Panc1 (cell line): ENCODE results near the gene NFE2L1.

Source experiments
- CTCF ChIP-seq: fragments of 450-650 bp; IDR thresholded peaks from 2 replicates; pipeline ENCODE4 v1.5.1; 2017; ENCODE audit warnings: mild to moderate bottlenecking
- POLR2AphosphoS5 ChIP-seq: IDR thresholded peaks from 2 replicates; pipeline ENCODE4 v1.6.1; 2012; ENCODE audit warnings: mild to moderate bottlenecking, low read depth, low read length, moderate library complexity
- REST ChIP-seq, 2 experiments: IDR thresholded peaks; 2 replicates each; pipeline ENCODE4 v1.6.1; 2011 to 2012; ENCODE audit warnings: low read depth in 2 of 2, control low read depth in 1 of 2, low read length in 1 of 2, mild to moderate bottlenecking in 1 of 2, moderate library complexity in 1 of 2; ENCODE audit not compliant: insufficient read depth in 1 of 2
- SIN3A ChIP-seq: IDR thresholded peaks from 2 replicates; pipeline ENCODE4 v1.6.1; 2012; ENCODE audit warnings: low read depth, mild to moderate bottlenecking, low read length, moderate library complexity, borderline replicate concordance; ENCODE audit not compliant: insufficient read depth
- TCF7L2 ChIP-seq: IDR thresholded peaks from 2 replicates; pipeline ENCODE4 v1.6.1; 2011; ENCODE audit warnings: mild to moderate bottlenecking, low read depth, low read length, inconsistent platforms

- TF ChIP-seq POLR2AphosphoS5 (no peak), CTCF (no peak), SIN3A (no peak), REST (IDR thresholded peaks at IDR 0.05; ENCODE audit: insufficient read depth in 1 of 2, low read depth in 2 of 2, low read length in 1 of 2) (no peak), TCF7L2 (no peak)
These were observed 38.0 kb upstream of the NFE2L1 start for GRCh38 chr17:48010193-48010592.
